Loucy (cell line): ENCODE data around the gene PTPRB.

Experiments
- EZH2phosphoT487 ChIP-seq: fragments of 200-600 bp; IDR thresholded peaks from 2 replicates; pipeline ENCODE4 v1.6.1; 2018; ENCODE audit warnings: antibody characterized with exemption, mild to moderate bottlenecking, moderate library complexity, borderline replicate concordance
- TF ChIP-seq, protein P1 (sequence below): fragments of 200-600 bp; sonication (generic); conservative IDR thresholded peaks from 2 replicates; pipeline ENCODE4 v1.5.1; 2014; ENCODE audit warnings: mild to moderate bottlenecking, antibody characterized with exemption, low read length

DNA sequence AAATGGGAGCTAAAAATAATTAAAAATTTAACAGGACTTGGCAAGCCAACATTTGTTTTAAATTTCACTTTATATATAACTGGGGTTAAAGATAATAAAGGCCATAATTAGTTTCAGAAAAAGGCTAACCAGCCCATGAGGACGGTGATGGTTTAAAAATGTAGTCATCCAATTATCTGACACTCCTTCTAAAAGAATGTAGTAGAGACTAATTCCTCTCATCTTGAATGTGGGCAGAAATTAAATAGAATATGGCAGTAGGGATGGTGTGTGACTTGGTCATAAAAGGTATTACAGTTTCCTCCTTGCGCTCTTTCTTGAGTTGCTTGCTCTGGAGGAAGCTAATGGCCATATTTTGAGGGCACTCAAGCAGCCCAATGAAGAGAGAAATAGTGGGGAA, 49.1 kb upstream of the PTPRB start:
- TF ChIP-seq, protein P1, sequence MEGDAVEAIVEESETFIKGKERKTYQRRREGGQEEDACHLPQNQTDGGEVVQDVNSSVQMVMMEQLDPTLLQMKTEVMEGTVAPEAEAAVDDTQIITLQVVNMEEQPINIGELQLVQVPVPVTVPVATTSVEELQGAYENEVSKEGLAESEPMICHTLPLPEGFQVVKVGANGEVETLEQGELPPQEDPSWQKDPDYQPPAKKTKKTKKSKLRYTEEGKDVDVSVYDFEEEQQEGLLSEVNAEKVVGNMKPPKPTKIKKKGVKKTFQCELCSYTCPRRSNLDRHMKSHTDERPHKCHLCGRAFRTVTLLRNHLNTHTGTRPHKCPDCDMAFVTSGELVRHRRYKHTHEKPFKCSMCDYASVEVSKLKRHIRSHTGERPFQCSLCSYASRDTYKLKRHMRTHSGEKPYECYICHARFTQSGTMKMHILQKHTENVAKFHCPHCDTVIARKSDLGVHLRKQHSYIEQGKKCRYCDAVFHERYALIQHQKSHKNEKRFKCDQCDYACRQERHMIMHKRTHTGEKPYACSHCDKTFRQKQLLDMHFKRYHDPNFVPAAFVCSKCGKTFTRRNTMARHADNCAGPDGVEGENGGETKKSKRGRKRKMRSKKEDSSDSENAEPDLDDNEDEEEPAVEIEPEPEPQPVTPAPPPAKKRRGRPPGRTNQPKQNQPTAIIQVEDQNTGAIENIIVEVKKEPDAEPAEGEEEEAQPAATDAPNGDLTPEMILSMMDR, result no peak
- no peak for TF ChIP-seq EZH2phosphoT487
